Breast epithelium (tissue), 3 donors: ENCODE measurements around the gene IFT81.

Experiments used
- POLR2A ChIP-seq: fragments of 450-650 bp; IDR thresholded peaks from one replicate; pipeline ENCODE4 v1.6.1; 2016; ENCODE audit warnings: antibody characterized with exemption, mild to moderate bottlenecking, moderate library complexity
- TF ChIP-seq, protein P1 (sequence below), 3 donors: fragments of 450-650 bp; IDR thresholded peaks; one replicate each; pipeline ENCODE4 v1.5.1; 2016 to 2017; ENCODE audit warnings: antibody characterized with exemption in 3 of 3, mild to moderate bottlenecking in 3 of 3, moderate library complexity in 3 of 3

DNA sequence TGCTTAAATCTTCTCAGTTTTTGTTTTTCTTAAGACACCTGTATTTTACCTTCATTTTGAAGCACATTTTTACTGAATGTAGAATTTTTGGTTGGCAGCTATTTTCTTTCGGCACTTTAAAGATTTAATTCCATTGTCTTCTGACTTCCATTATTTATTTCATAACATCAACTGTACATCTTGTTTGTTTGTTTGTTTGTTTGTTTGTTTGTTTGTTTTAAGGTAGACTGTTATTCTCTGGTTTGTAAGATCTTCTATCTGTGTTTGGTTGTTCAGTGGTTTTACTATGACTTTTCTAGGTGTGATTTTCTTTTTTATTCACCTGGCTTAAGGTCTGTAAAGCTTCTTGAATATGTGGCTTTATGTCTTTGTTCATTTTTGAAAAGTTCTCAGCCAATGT, 61.9 kb downstream of the IFT81 start:
- TF ChIP-seq, protein P1, sequence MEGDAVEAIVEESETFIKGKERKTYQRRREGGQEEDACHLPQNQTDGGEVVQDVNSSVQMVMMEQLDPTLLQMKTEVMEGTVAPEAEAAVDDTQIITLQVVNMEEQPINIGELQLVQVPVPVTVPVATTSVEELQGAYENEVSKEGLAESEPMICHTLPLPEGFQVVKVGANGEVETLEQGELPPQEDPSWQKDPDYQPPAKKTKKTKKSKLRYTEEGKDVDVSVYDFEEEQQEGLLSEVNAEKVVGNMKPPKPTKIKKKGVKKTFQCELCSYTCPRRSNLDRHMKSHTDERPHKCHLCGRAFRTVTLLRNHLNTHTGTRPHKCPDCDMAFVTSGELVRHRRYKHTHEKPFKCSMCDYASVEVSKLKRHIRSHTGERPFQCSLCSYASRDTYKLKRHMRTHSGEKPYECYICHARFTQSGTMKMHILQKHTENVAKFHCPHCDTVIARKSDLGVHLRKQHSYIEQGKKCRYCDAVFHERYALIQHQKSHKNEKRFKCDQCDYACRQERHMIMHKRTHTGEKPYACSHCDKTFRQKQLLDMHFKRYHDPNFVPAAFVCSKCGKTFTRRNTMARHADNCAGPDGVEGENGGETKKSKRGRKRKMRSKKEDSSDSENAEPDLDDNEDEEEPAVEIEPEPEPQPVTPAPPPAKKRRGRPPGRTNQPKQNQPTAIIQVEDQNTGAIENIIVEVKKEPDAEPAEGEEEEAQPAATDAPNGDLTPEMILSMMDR (IDR thresholded peaks at IDR 0.05): no peak
- TF ChIP-seq POLR2A: no peak
